PFSK-1 (cell line): ENCODE measurements around the gene UGGT1. TPM values are rescaled to one million over a fixed set of nuclear protein-coding genes. Genes with fewer than 3 reads are reported as not detected.

Source experiments
- FOXP2 ChIP-seq: optimal IDR thresholded peaks from 2 replicates; pipeline ENCODE3; 2011; ENCODE audit warnings: borderline replicate concordance, control low read depth, inconsistent platforms; ENCODE audit not compliant: insufficient read depth; ENCODE audit errors: extremely low read length, extremely low read depth
- POLR2AphosphoS5 ChIP-seq: IDR thresholded peaks from 2 replicates; pipeline ENCODE4 v1.6.1; 2012; ENCODE audit warnings: low read depth, mild to moderate bottlenecking, control low read depth, low read length, moderate library complexity
- SIN3A ChIP-seq: IDR thresholded peaks from 2 replicates; pipeline ENCODE4 v1.6.1; 2012; ENCODE audit warnings: mild to moderate bottlenecking, low read length, moderate library complexity, borderline replicate concordance; ENCODE audit not compliant: insufficient read depth
- TAF1 ChIP-seq: IDR thresholded peaks from 2 replicates; pipeline ENCODE4 v1.6.1; 2012; ENCODE audit warnings: low read length, control low read depth, borderline replicate concordance; ENCODE audit not compliant: insufficient read depth
- polyA plus RNA-seq: library from polyadenylated mRNA; unstranded; fragments of >200 nt; gene quantifications from one replicate; pipeline ENCODE4 v1.2.1, GENCODE V29; 2012; ENCODE audit warnings: low read depth, missing spikeins; ENCODE audit not compliant: insufficient read length
- TF ChIP-seq, protein P1 (sequence below), 2 experiments: IDR thresholded peaks; 2 replicates each; pipeline versions ENCODE4 v1.6.1 to v1.8.0; 2011 to 2012; ENCODE audit warnings: low read depth in 2 of 2, low read length in 2 of 2, control low read depth in 1 of 2, inconsistent platforms in 1 of 2, mild to moderate bottlenecking in 1 of 2, moderate library complexity in 1 of 2; ENCODE audit not compliant: insufficient read depth in 1 of 2

The UGGT1 gene, protein sequence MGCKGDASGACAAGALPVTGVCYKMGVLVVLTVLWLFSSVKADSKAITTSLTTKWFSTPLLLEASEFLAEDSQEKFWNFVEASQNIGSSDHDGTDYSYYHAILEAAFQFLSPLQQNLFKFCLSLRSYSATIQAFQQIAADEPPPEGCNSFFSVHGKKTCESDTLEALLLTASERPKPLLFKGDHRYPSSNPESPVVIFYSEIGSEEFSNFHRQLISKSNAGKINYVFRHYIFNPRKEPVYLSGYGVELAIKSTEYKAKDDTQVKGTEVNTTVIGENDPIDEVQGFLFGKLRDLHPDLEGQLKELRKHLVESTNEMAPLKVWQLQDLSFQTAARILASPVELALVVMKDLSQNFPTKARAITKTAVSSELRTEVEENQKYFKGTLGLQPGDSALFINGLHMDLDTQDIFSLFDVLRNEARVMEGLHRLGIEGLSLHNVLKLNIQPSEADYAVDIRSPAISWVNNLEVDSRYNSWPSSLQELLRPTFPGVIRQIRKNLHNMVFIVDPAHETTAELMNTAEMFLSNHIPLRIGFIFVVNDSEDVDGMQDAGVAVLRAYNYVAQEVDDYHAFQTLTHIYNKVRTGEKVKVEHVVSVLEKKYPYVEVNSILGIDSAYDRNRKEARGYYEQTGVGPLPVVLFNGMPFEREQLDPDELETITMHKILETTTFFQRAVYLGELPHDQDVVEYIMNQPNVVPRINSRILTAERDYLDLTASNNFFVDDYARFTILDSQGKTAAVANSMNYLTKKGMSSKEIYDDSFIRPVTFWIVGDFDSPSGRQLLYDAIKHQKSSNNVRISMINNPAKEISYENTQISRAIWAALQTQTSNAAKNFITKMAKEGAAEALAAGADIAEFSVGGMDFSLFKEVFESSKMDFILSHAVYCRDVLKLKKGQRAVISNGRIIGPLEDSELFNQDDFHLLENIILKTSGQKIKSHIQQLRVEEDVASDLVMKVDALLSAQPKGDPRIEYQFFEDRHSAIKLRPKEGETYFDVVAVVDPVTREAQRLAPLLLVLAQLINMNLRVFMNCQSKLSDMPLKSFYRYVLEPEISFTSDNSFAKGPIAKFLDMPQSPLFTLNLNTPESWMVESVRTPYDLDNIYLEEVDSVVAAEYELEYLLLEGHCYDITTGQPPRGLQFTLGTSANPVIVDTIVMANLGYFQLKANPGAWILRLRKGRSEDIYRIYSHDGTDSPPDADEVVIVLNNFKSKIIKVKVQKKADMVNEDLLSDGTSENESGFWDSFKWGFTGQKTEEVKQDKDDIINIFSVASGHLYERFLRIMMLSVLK (N-terminal part only)
- polyA plus RNA-seq, result 15.0 TPM

DNA sequence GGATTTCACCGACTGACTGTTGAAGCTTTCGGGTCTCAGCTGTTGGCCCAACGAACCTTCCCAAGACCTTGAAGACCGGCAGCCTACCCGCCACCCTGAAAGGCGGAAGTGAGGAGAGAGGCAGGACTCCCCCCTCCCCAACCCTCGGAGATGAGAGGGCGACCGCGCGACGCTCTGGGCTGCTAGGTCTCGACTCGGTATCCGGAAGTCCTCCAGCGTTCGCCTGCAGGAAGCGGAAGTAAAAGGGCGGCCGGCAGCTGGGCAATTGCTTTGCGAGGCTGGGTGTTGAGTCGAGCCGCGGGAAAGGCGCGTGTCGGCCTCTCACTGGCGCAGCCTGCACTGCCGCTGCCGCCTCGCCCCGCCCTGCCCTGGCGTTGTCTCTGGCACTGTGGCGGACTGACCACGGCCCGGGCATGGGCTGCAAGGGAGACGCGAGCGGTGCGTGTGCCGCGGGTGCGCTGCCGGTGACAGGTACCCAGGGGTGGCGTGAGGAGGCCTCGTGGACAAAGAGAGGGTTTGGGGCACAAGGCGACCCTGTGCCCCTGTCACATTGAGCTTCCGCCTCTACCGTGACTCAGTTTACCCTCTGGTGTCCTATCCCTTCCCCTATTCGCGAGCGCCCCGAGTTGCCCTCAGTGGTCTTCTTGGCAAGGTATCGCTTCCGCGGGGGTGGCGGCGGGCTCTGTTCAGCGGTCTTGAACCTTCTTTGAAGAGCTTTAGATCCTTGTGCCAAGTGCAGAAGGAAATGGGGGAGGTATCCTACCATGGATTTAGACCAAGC is at the start of gene UGGT1:
TSS of gene UGGT1 (plus strand) at position 256 of the 781 bp plus-strand sequence. CDS start at position 414, 158 bp downstream.
- peak; percentile 81 for TF ChIP-seq SIN3A
- peak; percentile 98 for TF ChIP-seq POLR2AphosphoS5
- TF ChIP-seq TAF1, result peak; percentile 92
- TF ChIP-seq FOXP2, result peak; percentile 60
- TF ChIP-seq, protein P1, sequence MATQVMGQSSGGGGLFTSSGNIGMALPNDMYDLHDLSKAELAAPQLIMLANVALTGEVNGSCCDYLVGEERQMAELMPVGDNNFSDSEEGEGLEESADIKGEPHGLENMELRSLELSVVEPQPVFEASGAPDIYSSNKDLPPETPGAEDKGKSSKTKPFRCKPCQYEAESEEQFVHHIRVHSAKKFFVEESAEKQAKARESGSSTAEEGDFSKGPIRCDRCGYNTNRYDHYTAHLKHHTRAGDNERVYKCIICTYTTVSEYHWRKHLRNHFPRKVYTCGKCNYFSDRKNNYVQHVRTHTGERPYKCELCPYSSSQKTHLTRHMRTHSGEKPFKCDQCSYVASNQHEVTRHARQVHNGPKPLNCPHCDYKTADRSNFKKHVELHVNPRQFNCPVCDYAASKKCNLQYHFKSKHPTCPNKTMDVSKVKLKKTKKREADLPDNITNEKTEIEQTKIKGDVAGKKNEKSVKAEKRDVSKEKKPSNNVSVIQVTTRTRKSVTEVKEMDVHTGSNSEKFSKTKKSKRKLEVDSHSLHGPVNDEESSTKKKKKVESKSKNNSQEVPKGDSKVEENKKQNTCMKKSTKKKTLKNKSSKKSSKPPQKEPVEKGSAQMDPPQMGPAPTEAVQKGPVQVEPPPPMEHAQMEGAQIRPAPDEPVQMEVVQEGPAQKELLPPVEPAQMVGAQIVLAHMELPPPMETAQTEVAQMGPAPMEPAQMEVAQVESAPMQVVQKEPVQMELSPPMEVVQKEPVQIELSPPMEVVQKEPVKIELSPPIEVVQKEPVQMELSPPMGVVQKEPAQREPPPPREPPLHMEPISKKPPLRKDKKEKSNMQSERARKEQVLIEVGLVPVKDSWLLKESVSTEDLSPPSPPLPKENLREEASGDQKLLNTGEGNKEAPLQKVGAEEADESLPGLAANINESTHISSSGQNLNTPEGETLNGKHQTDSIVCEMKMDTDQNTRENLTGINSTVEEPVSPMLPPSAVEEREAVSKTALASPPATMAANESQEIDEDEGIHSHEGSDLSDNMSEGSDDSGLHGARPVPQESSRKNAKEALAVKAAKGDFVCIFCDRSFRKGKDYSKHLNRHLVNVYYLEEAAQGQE (IDR thresholded peaks at IDR 0.05; ENCODE audit: insufficient read depth in 1 of 2, low read depth in 2 of 2, low read length in 2 of 2), result 0 out of 4 replicates have a peak, but pooled peaks of 1 of the 2 experiments have one; percentile 9

DNA sequence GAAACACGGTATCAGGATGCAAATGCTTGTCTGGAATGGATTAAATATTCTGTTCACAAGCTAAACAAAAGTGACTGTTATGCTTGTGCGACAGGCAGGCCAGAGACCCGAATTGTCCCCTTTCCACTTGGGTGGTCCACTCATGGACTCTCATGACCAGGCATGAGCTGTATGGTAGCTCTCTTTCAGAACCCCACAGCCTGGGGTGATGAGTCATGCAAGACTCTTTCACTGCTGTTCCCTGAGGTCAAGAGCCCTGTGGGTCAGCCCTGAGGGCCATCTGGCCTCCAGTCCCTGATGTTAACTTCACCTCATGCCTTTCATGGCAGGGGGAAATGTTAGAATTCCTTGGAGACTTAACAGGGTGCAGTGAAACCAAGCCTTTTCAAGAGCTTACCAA is 49.4 kb upstream of the UGGT1 start:
- TF ChIP-seq TAF1 (no peak), FOXP2 (no peak), POLR2AphosphoS5 (no peak), SIN3A (no peak)
- TF ChIP-seq, protein P1 (IDR thresholded peaks at IDR 0.05; ENCODE audit: insufficient read depth in 1 of 2, low read depth in 2 of 2, low read length in 2 of 2), result no peak

DNA sequence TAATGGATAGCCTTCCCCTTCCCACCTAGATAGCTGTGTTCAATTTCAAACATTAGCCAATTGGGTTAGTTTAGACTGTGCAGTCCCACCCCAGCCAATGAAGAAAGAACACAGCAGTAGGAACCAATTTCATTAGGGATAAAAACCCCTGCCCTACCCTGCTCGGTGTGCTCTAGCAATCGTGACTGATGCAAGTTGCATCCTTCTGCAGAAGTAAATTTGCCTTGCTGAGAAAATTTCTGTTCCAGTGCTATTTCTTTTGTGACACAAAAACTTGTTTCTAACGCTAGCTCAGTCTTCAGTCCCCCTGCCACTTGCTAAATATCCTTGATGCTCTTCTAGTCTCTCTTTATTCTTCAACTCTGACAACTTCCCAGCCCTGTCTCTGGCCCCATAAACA is 48.0 kb upstream of the UGGT1 start:
- TF ChIP-seq TAF1 (no peak), SIN3A (no peak), FOXP2 (no peak), POLR2AphosphoS5 (no peak)
- TF ChIP-seq, protein P1 (IDR thresholded peaks at IDR 0.05; ENCODE audit: insufficient read depth in 1 of 2, low read depth in 2 of 2, low read length in 2 of 2), result no peak

DNA sequence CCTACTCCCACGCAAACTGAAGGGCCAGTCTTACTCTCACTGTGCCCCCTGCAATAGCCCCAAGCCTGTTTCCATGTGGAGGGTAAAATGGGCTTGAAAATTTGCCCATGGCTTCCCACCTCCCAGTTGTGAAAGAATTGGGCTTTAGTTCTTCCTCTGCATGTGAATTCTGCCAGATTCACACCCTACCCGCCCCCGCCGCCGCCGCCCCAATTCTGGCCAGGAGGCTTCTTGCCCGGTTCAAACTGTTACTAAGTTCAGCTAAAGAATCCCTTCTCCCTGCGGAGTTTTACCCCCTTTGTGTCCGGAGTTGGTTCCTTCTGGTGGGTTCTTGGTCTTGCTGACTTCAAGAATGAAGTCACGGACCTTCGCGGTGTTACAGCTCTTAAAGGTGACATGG is 37.7 kb upstream of the UGGT1 start:
- TF ChIP-seq SIN3A (no peak), FOXP2 (no peak), TAF1 (no peak), POLR2AphosphoS5 (no peak)
- TF ChIP-seq, protein P1 (IDR thresholded peaks at IDR 0.05; ENCODE audit: insufficient read depth in 1 of 2, low read depth in 2 of 2, low read length in 2 of 2), result no peak
